KG1 (cell line): Measurements from ENCODE around the gene FAM25A.
"Not testable (repeated sequence)": the region's sequence is repeated elsewhere in the genome, so short reads cannot be mapped to it uniquely, and the experiment has no call there.

Source experiments
- DNase-seq: peaks from one replicate; lab custom pipeline; 2025; lab: John Stamatoyannopoulos, UW

Gene FAM25A

DNA sequence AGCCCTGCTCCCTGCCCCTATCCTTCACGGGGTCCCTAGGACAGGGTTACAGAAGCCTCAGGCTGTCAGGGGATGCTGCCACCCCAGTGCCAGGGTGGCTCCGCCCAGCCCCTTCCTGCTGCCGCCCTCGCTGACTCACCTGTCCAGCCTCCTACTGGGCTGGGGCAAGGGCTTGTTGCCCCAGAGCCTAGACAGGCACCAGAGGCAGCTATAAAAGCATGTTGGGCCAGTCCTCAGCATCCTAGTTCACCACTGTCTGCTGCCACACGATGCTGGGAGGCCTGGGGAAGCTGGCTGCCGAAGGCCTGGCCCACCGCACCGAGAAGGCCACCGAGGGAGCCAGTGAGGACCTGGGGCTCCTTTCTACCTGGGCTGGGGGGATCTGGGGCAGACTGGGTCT lies at the start of gene FAM25A:
FAM25A (plus strand) TSS at position 239 of the 400 bp plus-strand sequence; CDS start at position 270, 31 bp downstream.
- not testable (repeated sequence) for DNase-seq

DNA sequence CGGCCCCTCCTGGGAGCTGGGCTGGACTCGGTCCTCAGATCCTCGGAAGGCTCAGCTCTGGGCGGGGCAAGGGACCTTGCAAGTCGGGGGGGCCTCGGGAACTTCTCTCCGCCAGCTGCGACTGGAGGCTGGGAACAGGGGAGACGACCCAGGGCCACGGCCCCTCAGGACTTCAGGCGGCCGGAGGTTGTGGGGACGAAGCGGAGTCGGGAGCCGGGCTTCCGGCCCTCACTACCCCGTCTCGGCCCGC lies 49.2 kb upstream of the FAM25A start:
- no peak for DNase-seq

DNA sequence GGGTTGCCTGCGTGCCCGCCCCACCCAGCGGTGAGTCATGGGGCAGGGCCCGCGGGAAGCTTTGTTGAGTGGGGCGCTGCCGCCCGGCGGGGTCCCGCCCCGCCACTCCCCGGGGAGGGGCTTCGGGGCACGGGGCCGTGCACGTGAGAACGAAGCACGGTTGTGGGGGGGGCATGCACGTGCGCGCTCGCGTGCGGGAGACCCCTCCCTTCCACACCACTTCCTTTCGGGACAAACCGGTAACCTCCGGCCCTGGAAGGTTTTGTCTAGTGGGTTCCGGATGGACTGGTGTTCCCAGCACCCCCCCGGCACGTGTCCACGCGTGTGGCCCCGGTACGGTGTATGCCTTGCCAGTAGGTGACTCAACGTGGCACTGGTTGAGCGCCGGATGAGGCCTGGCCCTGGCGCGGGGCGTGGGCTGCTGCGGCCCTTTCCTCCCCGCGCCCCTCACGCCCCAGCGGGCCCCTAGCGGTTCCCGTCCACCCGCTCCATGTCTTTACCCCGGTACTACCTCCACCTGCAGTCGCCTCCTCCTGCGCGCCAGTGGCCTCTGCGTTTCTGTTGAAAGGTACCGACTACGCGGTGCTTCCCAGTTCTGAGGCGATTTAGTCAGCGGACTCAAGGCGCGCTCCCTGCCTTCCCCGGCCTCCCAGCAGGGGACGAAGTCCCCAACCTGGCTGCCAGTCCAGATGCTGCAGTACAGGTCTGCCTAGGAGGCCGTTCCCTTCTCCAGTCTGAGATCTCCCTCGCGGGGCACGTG lies 48.7 kb upstream of the FAM25A start:
- DNase-seq = no peak

DNA sequence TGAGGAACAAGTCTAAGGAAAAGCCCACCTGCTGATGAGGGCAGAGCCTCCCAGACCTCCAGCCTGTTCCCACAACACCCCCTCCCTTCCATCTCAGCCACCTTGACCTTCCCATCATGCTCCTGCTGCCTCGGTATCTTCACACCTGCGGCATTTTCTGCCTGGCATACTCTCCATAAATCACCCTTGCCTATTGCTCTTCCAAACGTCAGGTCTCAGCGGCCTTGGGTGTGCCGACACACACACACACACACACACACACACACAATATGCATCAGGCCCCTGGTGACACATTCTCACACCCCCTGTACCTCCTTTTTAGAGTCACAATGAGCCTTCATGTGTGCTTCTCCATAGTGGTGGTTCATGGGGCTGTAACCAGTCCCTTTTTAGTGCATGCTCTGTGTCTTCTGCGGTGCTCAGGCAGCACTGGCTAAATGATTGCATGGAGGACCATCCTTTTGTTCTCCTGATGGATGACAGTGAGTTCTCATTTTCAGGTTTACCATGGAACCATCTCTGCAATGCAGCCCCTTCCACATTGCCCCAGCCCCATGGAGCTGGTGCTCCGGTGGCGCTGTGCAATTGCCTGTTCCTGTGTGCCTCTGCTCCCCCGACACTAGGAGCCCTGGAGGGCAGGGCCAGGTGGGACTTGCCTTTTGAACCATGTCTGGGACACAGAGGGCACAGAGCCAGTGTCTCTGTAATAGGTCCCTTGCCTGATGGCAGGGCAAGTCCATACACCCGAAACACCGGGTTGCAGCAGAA lies 47.3 kb upstream of the FAM25A start:
- no peak for DNase-seq

DNA sequence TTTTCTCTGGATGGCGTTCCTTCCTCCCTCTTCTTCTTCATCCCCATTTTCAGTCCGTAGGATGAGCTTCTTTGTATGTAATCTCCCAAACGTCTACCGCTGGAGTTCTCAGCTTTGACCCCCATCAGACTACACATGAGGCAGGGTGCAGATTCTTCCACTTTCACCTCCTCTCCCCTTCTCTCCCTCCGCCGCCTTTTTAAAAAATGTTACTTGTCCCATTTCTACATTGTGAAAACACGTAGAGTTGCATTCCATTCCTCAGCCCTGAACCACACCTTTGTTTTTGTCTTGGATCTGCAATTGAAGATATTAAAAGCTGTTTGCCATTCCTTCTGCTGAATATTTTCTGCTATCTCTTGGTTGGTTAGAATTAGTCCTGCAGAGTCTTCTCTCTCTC lies 45.6 kb upstream of the FAM25A start:
- no peak for DNase-seq

DNA sequence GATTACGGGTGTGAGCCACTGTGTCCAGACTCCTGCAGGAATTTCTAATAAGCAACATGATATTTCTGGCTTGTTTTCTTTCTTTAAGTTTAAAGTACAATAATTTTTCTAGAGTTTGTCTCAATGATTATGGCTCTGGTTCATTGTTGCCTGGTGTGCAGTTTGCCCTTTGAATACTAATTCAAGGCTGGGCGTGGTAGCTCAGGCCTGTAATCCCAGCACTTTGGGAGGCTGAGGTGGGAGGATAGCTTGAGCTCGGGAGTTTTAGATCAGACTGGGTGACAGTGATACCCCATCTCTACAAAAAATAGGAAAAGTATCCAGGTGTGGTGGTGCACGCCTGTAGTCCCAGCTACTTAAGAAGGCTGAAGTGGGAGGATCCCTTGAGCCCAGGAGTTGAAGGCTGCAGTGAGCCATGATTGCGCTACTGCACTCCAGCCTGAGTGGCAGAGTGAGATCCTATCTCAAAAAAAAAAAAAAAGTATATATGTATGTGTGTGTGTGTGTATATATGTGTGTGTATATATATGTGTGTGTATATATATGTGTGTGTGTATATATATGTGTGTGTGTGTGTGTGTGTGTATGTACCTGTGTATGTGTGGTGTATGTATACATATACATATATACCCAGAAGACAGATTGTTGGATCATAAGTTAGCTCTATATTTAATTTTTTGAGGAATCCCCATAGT lies 43.6 kb upstream of the FAM25A start:
- no peak for DNase-seq

DNA sequence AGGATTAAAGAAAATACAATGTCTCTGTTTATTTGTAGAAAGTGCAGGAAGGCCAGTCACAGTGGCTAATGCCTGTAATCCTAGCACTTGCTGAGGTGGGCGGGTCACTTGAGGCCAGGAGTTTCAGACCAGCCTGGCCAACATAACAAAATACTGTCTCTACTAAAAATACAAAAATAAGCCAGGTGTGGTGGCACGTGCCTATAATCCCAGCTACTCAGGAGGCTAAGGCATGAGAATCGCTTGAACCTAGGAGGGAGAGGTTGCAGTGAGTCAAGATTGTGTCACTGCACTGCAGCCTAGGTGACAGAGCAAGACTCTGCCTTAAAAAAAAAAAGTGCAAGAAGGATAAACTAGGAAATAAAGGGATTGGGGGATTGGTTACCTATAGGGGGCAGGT lies 41.6 kb upstream of the FAM25A start:
- not testable (repeated sequence) for DNase-seq

DNA sequence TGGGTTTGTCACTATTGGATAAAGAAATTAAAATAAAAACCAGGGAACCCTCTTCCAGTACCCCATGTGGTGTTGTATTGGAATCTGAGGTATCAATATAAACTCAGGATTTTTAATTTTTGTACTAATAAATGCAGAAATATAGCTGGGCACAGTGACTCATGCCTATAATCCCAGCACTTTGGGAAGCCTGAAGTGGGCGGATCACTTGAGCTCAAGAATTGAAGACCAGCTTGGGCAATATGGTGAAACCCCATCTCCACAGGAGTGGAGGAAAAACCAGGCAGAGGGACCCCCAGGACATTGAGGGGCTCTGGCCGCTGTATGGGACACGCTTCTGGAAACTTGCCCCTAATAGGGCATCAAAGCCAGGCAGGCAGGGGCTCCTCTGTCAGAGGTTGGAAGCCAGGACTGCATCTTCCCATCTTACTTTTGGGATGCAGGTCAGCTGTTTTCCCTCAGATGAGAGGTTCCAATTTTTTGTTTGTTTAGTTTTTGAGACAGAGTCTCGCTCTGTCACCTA lies 40.7 kb upstream of the FAM25A start:
- DNase-seq = no peak

DNA sequence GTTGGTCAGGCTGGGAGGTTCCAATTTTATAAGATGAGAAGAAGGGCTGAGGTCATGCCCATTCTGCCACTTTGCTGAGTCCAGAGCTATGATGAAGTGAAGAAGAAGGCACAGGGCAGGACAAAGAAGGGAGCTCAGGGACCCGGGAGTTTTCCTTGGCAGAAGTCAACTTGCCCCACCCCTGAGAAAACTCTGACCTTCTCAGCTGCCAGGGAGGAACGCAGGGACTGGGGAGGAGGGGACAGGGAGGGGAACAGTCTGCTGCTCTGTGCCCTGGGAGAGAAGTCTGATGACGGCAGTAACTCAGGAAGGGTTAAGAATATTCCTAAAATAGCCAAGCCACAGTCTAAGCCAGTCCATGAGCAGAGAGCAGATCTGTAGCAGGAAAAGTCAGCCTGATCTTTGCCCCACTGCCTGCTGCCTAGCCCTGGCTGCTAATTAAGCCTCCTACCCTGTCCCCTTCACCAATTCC lies 40.1 kb upstream of the FAM25A start:
- DNase-seq = no peak

DNA sequence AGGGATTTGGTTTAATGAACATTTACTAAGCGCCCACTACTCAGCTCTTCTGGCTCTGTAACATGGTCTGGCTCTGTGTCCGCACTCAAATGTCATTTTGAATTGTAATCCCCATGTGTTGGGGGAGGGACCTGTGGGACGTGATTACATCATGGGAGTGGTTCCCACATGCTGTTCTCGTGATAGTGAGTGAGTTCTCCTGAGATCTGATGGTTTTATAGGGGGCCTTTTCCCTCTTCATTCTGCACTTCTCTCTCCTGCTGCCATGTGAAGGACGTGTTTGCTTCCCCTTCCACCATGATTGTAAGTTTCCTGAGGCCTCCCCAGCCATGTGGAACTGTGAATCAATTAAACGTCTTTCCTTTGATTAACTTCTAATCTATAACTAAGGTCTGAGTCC lies 39.1 kb upstream of the FAM25A start:
- not testable (repeated sequence) for DNase-seq

DNA sequence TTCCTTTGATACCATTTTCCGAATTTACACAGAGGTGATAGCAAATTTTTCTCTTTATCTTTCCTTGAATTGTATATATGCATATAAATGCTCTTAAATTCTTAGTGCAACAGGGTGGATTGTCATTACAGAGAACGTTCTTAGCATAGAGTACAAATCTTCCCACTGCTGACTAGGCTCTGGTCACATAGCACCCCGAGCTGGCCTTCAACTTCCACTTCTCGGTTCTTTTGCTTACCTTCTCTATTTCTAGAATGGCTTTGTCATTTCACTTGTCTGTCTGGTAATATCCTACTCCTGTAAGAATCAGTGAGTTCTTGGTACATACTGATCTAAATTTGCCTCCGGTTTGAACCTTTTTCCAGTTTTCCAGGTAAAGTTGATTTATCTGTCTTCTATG lies 38.4 kb upstream of the FAM25A start:
- DNase-seq = no peak

DNA sequence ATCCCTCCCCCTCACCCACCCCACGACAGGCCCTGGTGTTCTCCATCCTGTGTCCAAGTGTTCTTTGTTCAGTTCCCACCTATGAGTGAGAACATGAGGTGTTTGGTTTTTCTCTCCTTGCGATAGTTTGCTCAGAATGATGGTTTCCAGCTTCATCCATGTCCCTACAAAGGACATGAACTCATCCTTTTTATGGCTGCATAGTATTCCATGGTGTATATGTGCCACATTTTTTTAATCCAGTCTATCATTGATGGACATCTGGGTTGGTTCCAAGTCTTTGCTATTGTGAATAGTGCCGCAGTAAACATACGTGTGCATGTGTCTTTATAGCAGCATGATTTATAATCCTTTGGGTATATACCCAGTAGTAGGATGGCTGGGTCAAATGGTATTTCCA lies 35.6 kb upstream of the FAM25A start:
- not testable (repeated sequence) for DNase-seq

DNA sequence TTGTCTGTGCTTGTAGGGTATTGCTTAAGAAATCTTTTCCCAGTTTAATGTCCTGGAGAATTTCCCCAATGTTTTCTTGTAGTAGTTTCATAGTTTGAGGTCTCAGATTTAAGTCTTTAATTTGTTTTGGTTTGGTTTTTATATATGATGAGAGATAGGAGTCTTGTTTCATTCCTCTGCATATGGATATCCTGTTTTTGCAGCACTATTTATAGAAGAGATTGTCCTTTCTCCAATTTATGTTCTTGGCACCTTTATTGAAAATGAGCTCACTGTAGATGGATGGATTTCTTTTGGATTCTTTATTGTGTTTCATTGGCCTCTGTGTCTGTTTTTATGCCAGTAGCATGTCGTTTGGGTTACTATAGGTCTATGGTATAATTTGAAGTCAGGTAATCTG lies 31.6 kb upstream of the FAM25A start:
- DNase-seq = no peak

DNA sequence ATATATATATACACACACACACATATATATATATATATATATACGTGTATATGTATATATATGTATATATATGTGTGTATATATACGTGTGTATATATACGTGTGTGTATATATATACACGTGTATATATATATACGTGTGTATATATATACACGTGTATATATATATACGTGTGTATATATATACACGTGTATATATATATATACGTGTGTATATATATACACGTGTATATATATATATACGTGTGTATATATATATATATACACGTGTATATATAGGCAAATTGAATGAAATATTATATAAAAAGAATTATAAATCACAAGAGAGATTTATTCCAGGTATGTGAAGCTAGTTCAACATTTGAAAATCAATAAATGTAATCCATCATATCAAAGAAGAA lies 28.7 kb upstream of the FAM25A start:
- not testable (repeated sequence) for DNase-seq

DNA sequence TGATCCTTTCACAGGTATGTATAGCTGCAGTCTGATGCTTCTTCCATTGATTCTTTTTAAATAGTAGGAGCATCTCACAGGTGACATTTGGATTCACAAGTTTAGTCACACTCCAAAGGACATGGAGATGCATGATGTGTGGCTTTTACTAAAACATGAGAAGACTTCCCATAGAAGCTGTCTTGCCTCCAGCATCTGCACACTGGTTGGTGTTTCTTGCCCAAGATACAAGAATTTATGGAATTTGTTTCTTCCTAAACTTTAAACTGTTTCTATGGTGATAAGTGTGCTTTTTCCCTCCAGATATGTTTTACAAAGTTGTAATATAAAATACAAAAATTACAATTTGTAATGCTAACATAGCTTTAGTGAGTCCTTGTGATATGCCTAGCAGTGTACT lies 27.6 kb upstream of the FAM25A start:
- DNase-seq = no peak

DNA sequence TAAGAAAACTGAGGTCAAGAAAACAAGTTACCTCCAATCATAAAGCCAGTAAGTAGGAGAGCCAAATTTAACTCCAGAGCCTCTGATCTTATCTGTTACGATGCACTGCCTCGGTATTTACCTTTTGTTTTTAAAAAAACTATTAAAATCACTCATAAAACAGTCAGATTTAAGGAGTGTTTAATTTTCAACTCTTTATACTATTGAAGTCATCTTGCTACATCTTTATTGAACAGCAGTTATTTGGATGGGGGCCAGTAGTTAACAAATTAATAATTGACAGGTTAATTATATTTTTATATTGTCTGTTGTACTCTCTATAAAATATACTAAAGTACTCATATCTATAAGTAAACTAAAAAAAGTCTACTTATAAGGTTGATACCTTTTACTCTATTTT lies 27.2 kb upstream of the FAM25A start:
- no peak for DNase-seq

DNA sequence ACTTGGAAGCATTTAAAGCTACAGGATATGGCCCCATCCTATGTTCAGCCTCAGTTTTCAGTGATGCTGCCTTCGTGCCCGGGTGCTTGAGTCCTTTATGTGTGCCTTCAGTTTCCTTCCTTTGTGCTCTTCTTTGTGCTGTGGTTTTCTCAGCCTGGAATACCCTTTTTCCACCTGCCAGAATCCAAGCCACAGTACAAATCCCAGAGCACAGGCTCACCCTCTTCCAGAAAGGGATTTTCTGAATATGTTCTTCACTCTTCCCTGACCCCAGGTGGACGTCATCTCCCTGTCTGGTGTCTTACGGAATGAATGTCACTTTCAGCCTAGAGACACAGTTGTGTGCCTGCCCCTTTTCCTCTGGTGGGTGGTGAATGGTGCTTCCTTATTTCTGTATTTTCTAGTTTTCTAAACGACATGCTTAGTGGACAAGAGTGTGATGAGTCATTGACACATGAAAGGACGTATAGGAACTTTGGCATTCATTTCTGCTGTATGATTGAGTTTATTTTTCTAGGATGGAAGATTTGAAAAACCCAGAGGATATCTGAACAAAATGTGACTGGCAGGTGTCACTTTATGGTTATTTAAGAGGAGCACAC lies 20.2 kb upstream of the FAM25A start:
- not testable (repeated sequence) for DNase-seq

DNA sequence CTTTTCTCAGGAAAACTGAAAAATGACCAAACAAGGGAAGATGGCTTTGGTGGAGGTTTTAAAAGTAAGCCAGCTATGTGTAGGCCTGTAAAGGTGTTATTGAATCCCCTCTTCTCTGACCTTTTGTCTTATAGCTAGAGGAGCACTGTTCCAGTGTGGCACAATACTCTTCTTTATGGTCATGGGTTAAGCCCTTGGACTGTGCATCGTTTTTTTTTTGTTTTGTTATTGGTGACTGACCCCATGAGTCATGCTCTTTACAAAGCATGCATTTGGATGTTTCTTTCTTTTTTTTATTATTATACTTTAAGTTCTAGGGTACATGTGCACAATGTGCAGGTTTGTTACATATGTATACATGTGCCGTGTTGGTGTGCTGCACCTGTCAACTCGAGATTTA lies 19.6 kb upstream of the FAM25A start:
- DNase-seq = no peak

DNA sequence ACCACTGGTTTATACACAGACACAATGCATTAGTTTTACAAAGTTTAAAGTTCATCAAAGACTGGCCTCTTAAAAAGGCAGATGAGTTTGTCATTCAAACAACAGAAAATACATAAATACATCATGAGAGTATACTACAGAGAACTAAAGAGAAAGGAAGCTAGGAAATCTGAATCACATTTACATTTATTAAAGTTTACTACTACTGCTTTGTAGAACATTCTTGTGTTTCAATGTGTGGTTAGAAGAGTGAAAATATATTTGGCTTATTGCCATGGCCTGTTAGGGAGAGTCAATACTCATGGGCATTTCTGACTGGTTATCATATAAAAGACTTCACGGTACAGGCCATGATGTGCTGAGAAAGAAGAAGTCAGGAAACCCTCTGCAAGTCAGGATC lies 13.0 kb upstream of the FAM25A start:
- DNase-seq = not testable (repeated sequence)

DNA sequence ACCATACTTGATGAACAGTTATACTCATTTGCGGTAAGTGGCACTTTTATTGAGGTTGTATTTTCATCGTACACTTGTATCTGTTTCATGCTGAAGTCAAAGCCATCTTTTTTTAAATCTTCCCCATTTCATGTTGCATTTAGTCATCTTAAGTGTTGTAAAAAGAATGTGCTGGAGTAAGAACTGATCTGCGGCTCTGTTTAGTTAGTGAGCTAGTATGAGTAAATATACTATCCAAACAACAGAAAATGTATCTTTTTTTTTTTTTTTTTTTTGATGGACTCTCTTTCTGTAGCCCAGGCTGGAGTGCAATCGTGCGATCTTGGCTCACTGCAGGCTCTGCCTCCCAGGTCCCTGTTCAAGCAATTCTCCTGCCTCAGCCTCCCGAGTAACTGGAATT lies 12.4 kb upstream of the FAM25A start:
- DNase-seq = not testable (repeated sequence)

DNA sequence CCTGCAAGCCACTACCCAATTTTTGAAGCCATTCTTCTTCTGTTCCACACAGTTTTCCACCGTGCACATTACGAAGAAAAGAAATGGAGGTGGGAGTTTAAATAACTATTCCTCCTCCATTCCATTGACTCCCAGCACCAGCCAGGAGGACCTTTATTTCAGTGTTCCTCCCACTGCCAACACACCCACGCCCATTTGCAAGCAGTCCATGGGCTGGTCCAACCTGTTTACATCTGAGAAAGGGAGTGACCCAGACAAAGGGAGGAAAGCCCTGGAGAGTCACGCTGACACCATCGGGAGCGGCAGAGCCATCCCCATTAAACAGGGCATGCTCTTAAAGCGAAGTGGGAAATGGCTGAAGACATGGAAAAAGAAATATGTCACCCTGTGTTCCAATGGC lies 11.8 kb upstream of the FAM25A start:
- DNase-seq = not testable (repeated sequence)

DNA sequence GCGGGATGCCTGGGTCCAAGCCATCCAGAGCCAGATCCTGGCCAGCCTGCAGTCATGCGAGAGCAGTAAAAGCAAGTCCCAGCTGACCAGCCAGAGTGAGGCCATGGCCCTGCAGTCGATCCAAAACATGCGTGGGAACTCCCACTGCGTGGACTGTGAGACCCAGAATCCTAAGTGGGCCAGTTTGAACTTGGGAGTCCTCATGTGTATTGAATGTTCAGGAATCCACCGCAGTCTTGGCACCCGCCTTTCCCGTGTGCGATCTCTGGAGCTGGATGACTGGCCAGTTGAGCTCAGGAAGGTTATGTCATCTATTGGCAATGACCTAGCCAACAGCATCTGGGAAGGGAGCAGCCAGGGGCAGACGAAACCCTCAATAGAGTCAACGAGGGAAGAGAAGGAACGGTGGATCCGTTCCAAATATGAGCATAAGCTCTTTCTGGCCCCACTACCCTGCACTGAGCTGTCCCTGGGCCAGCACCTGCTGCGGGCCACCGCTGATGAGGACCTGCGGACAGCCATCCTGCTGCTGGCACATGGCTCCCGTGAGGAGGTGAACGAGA lies 10.9 kb upstream of the FAM25A start:
- DNase-seq = not testable (repeated sequence)
